ENCODE results near the gene PFKP.
"Not testable (repeated sequence)": the region's sequence is repeated elsewhere in the genome, so short reads cannot be mapped to it uniquely, and the experiment has no call there.

The PFKP gene

DNA sequence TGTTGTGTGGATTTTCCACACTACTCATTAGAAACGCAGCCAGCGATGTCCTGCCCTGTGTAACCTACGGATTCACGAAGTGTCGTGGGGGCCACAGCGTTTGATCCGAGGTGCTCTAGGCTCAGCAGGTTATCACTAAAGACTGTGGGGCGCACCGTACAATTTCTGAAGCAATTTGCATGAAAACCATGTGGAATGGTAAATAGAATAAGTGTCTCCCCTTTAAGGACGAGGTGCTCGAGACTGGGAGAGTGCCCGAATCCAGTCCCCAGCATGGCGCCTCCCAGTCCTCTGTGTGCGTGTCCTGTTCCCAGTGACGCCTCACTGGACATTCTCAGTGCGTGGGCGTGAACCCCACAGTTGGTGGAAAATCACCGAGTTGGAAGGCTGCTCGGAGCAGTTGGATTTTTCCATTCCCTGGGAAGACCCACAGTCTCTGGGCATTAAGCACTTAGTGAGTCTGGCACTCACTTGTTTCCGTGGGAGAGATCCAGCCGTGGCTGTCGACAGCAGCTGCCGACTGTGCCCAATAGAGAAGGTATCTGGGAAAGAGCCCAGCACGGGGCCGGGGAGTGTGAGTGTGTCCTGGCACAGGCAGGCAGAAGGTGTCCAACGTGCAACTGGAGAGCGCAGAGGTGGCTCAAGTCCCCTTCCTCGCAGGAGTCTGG, 37.0 kb downstream of the PFKP start:
- TF ChIP-seq CTCF (IDR thresholded peaks at IDR 0.05; ENCODE audit: low read depth, low read length) = no peak
- no peak for TF ChIP-seq POLR2A (IDR thresholded peaks at IDR 0.05; ENCODE audit: extremely low read depth, insufficient read length)
- TF ChIP-seq MYC (IDR thresholded peaks at IDR 0.05; ENCODE audit: low read depth, low read length) = no peak
- TF ChIP-seq, protein P1, sequence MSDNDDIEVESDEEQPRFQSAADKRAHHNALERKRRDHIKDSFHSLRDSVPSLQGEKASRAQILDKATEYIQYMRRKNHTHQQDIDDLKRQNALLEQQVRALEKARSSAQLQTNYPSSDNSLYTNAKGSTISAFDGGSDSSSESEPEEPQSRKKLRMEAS (IDR thresholded peaks at IDR 0.05; ENCODE audit: low read depth, low read length) = no peak
- no peak overlapping the region for H3K4me3 ChIP-seq (ENCODE audit: low read depth, low read length)
- DNase-seq (ENCODE audit: low read depth) = no peak

DNA sequence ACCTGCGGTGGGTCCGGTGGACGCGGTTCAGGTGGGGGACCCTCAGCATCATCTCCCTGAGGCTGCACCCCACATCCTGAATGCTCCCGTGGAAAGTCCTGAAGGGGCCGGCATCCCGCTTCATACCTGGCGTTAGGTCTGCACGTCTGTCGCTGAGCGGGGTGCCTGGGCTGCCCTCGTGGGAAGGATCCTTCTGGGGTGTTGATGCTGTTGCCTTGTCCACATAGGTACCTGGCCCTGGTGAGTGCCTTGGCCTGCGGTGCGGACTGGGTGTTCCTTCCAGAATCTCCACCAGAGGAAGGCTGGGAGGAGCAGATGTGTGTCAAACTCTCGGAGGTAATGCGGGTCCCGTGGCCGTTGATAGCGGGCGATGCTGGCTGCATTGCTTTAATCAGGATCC, 37.8 kb downstream of the PFKP start:
- TF ChIP-seq CTCF (IDR thresholded peaks at IDR 0.05; ENCODE audit: low read depth, low read length) = no peak
- no peak for TF ChIP-seq POLR2A (IDR thresholded peaks at IDR 0.05; ENCODE audit: extremely low read depth, insufficient read length)
- TF ChIP-seq, protein P1 (IDR thresholded peaks at IDR 0.05; ENCODE audit: low read depth, low read length) = no peak
- no peak for TF ChIP-seq MYC (IDR thresholded peaks at IDR 0.05; ENCODE audit: low read depth, low read length)
- DNase-seq (ENCODE audit: low read depth) = no peak
- H3K4me3 ChIP-seq (ENCODE audit: low read depth, low read length) = no peak overlapping the region

DNA sequence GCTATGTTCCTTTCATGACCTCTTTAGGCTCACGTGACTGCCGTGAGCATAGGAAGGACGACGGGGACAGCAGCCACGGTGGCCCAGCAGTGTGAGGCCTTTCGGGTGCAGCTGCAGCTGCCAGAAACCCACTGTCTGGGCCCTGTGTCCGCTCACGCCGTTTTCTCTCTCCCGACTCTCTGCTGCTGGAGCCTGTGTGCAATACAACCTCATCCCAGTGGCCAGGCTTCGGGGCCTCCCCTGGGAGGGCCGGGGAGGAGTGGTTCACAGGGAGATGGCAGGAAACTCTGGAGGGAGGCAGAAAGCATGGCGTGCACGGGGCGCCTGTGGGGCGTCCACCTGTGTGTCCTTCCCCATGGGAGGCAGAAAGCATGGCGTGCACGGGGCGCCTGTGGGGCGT, 38.6 kb downstream of the PFKP start:
- no peak for DNase-seq (ENCODE audit: low read depth)
- no peak overlapping the region for H3K4me3 ChIP-seq (ENCODE audit: low read depth, low read length)
- TF ChIP-seq CTCF (IDR thresholded peaks at IDR 0.05; ENCODE audit: low read depth, low read length) (no peak), MYC (IDR thresholded peaks at IDR 0.05; ENCODE audit: low read depth, low read length) (no peak), POLR2A (IDR thresholded peaks at IDR 0.05; ENCODE audit: extremely low read depth, insufficient read length) (no peak)
- TF ChIP-seq, protein P1 (IDR thresholded peaks at IDR 0.05; ENCODE audit: low read depth, low read length) = no peak

GRCh38 chr10:3106328-3106727, 39.0 kb downstream of the PFKP start:
- not testable (repeated sequence) for H3K4me3 ChIP-seq (ENCODE audit: low read depth, low read length); DNase-seq (ENCODE audit: low read depth)

- no peak overlapping the region for H3K4me3 ChIP-seq (ENCODE audit: low read depth, low read length)
- TF ChIP-seq, protein P1 (IDR thresholded peaks at IDR 0.05; ENCODE audit: low read depth, low read length) = no peak
- TF ChIP-seq MYC (IDR thresholded peaks at IDR 0.05; ENCODE audit: low read depth, low read length) = no peak
- no peak for DNase-seq (ENCODE audit: low read depth)
Measured at GRCh38 chr10:3106928-3107425, 39.6 kb downstream of the PFKP start.

GRCh38 chr10:3107426-3107961, 40.1 kb downstream of the PFKP start:
- H3K4me3 ChIP-seq (ENCODE audit: low read depth, low read length) = no peak overlapping the region
- TF ChIP-seq, protein P1 (IDR thresholded peaks at IDR 0.05; ENCODE audit: low read depth, low read length) = no peak
- TF ChIP-seq CTCF (IDR thresholded peaks at IDR 0.05; ENCODE audit: low read depth, low read length) (no peak), POLR2A (IDR thresholded peaks at IDR 0.05; ENCODE audit: extremely low read depth, insufficient read length) (no peak), MYC (IDR thresholded peaks at IDR 0.05; ENCODE audit: low read depth, low read length) (no peak)
- no peak for DNase-seq (ENCODE audit: low read depth)

All from NB4 (cell line).